NCI-H2081 (cell line): Measurements from ENCODE around the gene RIPOR1.

Experiments used
- DNase-seq, 2 experiments: peaks; one replicate each; lab custom pipeline; 2025; lab: John Stamatoyannopoulos, UW

RIPOR1 gene

DNA sequence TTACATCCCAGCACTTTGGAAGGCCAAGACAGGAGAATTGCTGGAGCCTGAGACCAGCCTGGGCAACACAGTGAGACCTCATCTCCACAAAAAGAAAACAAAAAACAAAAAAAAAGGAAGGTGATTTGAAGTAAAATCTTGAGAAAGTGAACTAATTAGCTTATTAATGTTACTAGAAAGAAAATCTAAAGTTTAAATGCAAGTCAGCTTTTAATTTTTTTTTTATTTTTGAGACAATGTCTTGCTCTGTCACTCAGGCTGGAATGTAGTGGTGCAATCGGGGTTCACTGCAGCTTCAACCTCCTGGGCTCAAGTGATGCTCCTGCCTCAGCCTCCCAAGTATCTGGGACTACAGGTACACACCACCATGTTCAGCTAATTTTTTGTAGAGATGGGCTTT is 30.2 kb downstream of the RIPOR1 start:
- DNase-seq, result no peak

DNA sequence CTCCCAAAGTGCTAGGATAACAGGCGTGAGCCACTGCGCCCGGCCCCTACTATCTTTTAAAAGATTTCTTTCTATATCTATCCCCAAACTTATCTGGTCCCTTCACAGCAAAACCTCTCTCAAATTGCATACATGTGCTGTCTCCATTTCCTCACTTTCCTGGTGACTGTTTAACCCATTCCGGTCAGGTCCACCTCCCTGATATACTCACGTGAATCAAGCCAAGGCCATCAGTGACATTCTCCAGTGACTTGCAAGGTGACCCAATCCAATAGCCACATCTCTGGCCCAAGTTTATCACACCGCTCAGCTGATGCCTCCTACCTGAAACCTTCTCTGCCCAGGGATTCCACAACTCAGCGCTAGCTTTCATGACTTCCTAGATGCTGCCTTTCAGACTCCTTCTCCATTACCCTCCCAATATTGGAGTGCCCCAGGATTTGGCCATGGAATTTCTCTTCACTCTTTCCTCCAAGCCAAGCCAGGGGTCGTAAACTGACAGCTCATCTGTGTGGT is 32.3 kb downstream of the RIPOR1 start:
- DNase-seq, result no peak

DNA sequence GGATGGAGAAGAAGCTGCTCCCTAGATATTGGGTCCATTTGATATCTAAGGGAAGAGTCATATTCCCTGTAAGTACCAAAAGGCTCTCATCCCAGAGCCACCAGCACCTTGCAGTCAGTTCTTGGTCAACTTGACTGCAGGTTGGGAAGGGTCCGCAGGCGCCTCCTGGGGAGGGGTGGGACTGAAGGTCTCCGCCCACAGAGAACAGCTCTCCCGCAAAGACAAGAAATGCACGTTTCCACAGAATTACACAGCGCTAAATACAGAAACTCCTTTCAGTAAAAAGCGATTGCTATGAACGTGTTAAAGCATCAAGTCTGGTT is 32.8 kb downstream of the RIPOR1 start:
- DNase-seq, result no peak

DNA sequence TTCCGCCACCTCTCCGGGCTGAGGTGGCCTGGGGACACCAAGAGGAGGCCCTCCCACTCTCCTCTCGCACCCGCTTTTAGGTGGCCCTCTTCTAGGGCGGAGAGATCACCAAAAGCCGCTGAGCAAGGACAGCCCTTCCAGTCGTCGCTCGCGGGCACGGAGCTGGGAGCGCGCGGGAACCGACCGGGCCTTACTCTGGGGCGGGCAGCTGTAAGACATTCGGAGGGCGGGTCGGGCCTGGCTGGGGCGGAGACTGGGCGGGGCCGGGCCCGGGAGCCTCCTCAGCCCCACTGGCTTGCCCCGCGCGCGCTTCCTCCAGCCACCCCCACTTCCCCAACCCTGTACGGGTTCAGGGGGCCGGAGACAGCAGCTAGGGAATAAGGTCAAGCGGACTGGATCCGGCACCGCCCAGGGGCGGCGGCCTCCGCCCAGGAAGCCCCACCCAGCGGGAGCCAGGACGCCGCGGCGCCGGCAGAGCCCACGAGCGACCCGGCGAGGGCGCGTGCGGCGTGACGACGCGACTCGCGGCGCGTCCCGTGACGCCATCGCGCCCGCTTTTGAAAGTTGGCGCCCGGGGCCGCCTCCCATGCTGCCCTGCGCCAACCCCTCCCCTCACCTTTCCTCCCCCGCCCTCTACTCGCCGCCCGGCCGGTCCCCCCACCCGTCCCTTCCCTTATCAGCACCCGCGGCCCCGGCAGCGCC is 33.3 kb downstream of the RIPOR1 start:
- DNase-seq, result peak; percentile 91 to 94

DNA sequence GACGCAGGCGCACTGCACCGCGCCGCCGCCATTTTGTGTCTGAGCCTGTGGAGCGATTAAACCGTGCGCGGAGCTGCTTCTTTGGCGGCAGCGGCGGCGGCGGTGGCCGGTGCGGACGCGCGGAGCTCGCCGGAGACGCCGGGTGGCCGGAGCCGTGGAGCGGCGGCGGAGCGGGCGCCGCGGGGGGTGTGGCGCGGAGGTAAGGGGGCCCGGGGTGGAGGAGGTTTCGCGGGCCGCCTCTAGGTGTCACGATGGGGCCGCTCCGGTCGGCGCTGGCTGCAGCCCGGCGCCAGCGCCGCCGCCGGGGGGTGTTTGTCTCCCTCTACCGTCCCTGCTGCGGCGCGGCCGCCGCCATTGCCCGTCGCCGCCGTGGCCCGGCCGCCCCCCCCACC is 33.9 kb downstream of the RIPOR1 start, which contains the start of gene CTCF:
Gene CTCF, plus strand, starts transcription at position 1 of the 392 bp plus-strand sequence. CDS start 48,307 bp downstream, outside the sequence.
- DNase-seq, result peak; percentile 69 to 79

DNA sequence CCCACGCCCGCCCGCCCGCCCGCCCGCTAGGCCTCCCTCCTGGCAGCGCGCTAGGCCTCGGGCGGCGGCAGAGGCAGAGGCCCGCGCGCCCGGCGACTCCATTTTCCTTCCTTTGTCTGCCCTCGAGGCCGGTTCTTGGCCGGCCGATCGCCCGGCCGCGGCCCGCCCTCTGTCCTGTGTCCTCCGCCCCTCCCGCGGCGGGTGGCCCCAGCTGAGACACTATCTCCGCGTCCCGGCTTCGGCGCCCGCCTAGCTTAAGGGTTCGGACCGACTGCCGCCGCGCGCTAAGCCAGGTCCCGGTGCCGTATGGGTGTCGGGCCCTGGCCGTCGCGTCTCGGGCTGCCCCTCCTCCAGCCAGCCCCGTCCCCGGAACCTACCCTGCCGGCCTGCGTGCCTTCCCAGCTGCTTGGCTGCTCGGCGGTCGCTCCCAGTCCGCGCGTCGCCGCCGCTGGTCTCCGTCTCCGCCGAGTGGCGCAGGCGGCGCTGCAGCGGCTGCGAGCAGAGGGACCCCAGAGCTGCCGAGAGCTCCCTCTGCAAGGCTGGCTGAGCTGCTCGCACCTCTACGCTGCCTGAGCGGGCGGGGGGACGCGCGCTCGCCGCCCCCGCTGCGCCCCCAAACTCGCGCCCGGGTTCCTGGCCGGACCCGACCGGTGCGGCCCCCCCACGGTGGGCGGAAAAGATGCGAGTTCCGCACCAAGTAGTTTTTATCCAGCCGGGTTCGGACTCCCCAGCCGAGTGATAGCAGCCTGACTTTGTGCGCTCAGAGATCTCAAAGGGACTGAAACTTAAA is 34.5 kb downstream of the RIPOR1 start:
- DNase-seq, result peak in 1 of 2 experiments; percentile 47

DNA sequence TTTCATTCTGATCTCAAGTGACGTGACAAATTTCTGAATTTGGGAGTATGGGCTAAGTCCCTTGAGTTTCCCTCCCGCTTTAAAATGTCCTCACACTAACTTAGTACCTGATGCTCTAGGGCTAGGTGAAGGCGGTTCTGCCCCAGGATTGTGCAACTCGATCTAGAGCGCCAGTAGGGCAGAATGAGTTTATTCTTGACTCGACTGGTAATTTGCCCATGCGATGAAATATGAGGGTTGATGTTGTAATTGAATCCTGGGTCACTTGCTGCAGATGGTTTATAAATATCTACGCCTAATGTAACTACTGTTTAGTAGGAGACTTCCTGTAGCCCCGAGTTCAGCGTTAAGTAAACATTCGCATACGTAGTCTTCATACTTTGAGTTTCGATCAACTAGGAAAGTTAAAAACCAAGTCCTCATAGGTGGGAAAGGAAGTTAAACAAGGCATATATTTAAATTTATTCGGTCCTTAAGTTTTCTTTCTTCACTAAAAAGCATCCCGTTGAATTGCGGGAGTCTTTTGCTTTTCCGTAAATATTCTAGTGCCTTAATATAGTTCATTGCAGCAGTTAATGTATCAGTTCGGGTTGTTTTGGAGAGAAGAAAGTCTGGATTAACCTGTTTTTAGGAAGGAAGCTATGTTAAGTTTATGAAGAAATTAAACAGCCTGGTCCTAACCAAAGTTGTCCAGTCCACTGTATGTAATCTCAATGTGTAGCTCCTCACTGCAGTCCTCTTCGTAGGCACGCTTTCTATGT is 35.3 kb downstream of the RIPOR1 start:
- peak in 1 of 2 experiments; percentile 19 for DNase-seq

DNA sequence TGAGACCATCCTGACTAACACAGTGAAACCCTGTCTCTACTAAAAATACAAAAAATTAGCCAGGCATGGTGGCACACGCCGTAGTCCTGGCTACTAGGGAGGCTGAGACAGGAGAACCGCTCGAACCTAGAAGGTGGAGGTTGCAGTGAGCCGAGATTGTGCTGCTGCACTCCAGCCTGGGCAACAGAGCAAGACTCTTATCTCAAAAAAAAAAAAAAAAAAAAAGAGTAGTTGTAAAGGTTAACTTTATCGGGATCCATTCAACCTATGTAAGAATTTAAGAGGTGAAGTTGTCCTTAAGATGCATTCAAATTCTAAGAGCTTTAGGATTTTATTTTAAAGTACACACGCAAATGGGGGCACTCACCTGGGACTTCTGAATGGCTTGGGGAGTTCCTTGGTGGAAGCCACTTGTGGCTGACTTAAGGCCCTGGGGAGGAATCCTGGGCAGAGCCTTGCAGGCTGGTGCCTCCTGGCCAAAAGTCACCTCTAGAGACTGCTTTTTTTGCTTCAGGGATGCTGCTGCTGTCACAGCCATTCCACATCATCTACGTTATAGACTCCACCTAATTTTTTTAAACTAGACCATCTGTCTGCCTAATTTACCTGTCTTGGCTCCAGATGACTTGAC is 37.0 kb downstream of the RIPOR1 start:
- DNase-seq, result no peak

DNA sequence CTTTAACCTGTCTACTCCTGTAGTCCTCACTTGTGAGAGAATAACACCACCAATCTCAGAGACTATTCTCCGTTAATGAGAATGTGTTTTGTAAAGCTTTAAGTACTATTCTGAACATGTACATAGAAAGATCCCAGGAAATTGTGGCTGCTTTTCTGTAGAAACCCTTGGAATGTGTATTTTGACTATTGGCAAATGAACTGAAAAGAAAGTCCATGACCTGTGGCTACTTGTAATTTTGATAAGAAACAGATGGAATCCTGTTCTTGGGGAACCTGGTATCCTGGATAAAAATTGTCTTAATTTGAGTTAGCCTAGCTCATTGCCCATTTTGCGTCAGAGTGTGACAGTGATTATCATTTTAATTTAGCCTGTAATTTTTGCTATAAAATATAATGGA is 42.8 kb downstream of the RIPOR1 start:
- no peak for DNase-seq

DNA sequence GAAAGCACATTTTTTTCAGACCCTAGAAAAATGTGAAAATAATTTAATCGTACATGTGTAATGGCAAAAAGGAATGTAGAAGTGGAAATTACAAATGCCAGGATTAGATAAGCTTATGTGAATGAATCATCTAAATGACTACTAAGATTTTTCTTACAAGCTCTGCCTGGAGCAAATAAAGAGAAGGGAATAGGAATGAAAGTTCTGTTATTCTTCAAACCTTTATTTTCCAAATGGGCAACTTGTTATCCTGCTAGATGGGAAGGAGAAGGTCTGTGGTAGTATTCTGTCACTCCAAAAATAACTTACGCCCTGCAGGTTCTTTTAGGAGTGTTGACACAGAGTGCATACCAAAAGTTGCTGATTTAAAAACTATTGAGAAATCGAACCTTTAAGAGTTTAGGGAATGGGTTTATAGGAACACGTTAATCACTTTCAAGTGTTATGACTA is 43.4 kb downstream of the RIPOR1 start:
- no peak for DNase-seq

DNA sequence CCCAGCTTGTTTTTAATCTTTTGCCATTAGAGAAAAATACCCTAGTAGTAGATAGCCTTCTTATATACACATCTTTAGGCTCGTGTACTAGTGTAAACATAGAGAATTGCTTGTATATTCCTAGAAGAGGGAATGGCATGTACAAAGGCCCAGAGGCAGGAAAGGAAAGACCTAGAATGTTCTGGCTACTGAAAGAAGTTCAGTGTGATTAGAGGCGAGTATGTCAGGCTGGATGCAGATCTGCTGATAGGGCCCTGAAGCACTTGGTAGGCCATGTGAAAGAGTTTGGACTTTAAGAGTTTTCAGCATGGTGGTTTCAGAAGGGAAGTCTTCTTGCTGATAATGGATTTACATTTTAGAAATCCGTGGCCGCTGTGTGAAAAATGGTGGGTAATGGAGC is 51.1 kb downstream of the RIPOR1 start:
- DNase-seq, result no peak

DNA sequence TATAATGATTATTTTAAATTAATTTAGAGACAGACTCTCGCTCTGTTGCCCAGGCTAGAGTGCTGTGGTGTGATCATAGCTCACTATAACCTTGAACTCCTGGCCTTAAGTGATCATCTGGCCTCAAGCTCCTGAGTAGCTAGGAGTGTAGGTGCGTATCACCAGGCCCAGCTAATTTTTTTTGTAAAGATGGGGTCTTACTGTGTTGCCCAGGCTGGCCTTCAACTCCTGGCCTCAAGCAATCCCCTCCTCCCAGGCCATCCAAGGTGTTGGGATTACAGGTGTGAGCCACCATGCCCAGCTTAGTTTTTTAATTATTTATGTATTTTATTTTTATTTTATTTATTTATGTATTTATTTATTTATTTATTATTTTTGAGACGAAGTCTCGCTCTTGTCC is 51.6 kb downstream of the RIPOR1 start:
- no peak for DNase-seq

DNA sequence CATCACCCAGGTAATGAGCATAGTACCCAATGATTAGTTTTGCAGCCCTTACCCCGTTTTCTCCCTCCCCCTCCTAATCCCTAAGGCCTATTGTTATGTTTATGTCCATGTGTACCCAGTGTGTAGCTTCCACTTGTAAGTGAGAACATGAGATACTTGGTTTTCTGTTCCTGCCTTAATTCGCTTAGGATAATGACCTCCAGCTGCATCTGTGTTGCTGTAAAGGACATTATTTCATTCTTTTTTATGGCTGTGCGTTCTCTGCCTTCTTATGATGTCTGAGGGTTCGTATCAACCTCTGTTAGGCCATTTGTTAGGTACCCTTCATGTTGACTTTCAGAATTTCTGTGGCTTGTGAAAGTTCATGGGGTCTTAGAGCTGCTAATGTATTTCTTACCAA is 64.7 kb downstream of the RIPOR1 start:
- no peak for DNase-seq

DNA sequence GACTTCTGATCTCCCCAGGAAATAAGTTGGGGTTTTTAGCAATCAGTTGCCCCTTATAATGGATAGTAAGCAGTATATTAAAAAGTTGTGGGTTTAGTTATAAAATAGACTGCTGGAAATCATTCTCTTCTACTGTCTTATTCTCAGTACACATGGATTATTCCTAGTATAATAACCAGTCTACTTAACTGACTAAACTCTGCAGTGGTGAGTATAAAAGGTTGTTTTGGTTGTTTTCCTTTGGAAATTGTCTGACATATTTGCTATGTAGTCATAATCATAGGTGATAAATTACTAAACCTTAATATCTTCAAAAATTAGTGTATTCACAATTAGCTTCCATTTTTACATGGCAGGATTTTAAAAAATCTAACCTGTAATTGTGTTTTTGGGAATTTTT is 65.1 kb downstream of the RIPOR1 start:
- DNase-seq, result no peak

DNA sequence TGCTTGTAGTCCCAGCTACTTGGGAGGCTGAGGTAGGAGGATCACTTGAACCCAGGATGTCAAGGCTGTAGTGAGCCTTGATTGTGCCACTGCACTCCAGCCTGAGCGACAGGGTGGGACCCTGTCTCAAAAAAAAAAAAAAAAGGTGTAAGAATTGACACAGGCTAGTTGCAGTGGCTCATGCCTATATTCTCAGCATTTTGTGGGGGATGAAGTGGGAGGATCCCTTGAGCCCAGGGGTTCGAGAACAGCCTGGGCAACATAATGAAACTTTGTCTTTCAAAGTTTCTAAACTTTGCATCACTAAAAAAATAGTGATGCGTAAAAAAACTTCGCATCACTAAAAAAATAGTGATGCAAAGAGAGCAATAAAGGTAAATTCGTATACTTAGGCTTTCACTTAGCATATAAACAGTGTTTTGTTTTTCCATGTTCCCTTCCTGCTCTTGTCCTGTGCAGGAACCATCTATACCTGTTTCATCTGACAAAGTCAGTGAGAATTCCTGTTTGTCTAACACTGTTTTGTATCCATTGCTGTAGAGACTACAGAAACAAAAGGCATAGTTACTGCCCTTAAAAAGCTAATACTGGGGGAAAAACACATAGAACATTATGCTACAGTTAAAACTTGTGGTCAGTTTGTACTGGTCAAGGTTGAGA is 65.8 kb downstream of the RIPOR1 start:
- no peak for DNase-seq

DNA sequence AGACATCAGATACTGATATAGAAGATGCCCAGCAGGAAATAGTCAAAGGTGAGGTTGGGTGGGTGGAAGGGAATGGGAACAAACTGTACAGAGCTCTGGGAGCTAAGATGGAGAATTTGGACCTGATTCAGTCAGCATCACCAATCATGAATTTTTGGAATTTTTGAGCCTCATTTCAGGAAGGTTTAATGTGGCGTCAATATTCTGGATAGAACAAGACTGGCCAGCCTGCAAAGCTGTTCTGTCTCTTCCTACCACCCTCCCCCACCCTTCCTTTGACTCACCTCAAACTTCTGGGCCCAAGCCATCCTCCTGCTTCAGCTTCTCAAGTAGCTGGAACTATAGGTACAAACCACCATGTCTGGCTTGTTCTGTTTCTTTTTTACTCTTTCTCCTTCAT is 66.3 kb downstream of the RIPOR1 start:
- no peak for DNase-seq
